Measurements from ENCODE around the gene LHPP. TPM values are rescaled to one million over a fixed set of nuclear protein-coding genes. Genes with fewer than 3 reads are reported as not detected.

LHPP gene
- total RNA-seq, 2 experiments from 2014 or later: 11.1 to 15.1 TPM

DNA sequence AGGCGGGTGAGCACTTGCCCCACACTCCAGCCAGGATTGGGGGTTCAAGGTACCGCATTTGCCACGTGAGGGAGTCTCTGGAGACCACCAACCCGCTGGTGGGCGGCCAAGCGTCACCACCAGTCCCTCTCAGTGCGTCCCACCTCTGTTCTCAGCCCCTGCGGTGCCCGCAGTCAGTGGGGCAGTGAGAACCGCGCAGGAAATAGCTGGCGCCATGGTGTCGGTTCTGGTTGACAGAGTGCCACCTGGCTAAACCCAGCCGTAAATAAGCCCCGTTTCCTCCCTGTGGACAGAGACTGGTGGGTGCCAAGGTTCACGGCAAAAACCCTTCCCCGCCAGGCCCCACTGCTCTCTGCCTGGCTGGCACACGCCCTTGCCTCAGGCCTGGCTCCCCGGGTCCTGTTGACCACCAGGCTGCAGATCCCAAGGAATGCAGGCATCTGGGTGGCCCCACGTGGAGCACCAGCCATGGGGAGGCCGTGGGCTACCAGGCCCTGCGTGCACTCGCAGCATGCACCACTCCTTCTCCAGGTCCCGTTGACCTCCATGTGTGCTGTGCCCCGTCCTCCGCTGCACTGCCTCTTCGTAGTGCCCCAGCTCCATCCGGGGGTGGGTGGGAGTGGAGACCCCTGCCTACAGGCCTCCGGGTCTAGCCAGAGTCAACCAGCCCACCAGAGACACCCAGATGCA, 140.0 kb downstream of the LHPP start:
- Mint-ChIP-seq H3K36me3 (ENCODE audit: low read depth) (no peaks in the 10 kb centered on the region), H3K9me3 (no peaks in the 10 kb centered on the region), H3K27ac (no peak overlapping the region), H3K4me1 (ENCODE audit: low read depth) (no peaks in the 10 kb centered on the region), H3K27me3 (no peaks in the 10 kb centered on the region), H3K4me3 (no peak overlapping the region)
- POLR2A ChIA-PET: no interaction called here
- TF ChIP-seq, protein P1, sequence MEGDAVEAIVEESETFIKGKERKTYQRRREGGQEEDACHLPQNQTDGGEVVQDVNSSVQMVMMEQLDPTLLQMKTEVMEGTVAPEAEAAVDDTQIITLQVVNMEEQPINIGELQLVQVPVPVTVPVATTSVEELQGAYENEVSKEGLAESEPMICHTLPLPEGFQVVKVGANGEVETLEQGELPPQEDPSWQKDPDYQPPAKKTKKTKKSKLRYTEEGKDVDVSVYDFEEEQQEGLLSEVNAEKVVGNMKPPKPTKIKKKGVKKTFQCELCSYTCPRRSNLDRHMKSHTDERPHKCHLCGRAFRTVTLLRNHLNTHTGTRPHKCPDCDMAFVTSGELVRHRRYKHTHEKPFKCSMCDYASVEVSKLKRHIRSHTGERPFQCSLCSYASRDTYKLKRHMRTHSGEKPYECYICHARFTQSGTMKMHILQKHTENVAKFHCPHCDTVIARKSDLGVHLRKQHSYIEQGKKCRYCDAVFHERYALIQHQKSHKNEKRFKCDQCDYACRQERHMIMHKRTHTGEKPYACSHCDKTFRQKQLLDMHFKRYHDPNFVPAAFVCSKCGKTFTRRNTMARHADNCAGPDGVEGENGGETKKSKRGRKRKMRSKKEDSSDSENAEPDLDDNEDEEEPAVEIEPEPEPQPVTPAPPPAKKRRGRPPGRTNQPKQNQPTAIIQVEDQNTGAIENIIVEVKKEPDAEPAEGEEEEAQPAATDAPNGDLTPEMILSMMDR (IDR thresholded peaks at IDR 0.05): no peak
- CTCF ChIA-PET: no interaction called here
- DNase-seq: no peak
- no peak for ATAC-seq
- intact Hi-C loops (cut with micrococcal nuclease): no loop called here

DNA sequence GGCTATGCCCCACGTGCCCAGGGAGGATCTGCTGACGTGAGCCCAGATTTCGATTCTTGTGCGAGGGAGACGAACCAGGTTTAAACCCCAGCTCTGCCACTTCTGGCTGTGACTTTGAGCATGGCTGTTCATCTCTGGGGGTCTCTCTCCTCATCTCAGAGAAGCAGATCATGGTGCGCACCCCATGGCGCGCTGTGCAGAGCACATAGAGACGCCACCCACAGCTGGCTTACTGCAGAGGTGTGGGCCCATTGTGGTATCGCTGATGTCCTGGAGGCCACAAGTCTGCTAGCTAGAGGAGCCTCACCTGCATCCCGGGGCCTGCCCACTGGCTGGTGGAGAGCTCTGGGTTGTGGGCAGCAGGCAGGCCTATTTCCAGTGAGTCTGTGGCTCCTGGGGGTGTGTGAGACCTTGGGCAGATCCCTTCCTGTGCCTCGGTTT, 140.5 kb downstream of the LHPP start:
- Mint-ChIP-seq H3K4me3 (no peak overlapping the region), H3K9me3 (no peaks in the 10 kb centered on the region), H3K27me3 (no peaks in the 10 kb centered on the region), H3K36me3 (ENCODE audit: low read depth) (no peaks in the 10 kb centered on the region), H3K4me1 (ENCODE audit: low read depth) (no peaks in the 10 kb centered on the region), H3K27ac (no peak overlapping the region)
- TF ChIP-seq, protein P1 (IDR thresholded peaks at IDR 0.05): no peak
- intact Hi-C loops (cut with micrococcal nuclease): no loop called here
- no peak for ATAC-seq
- DNase-seq: no peak
- ChIA-PET CTCF (no interaction called here), POLR2A (interaction anchor here (1.0 kb wide), 1 partner anchor 8 kb away, joined by 3 read pairs; no protein-coding TSS in a partner anchor)

DNA sequence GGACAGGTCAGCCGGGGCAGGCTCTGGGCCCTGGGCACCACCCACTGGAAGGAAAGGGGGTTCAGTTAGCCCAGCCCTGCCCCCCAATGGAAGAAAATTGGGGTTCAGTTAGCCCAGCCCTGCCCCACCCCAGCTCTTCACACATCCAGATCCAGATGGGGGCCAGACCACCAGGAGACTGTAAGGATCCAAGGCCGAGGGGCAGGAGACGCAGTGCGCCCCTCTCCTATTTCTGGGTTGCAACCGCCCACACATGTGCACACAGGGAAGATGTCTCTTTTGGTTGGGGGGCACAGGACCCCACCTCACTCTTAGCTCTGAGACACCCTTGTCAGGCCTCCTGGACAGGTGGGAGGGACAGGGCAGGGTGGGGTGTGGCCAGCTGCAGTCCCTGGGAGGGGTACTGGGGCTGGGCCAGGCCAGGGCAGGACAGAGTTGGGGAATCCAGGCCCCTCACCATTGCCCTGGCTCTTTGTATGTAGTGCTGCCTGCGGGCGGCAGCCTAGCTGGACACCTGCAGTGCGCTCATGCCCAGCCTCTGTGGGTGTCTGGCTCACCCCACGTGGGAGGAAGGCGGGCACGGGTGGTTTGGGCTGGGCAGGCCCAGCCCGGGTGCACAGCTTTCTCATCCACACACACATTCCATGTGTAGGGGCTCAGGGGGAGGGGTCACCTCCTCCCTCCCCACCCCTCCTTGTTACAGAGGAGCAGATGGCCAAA, 141.2 kb downstream of the LHPP start:
- no peaks in the 10 kb centered on the region for H3K4me1 Mint-ChIP-seq (ENCODE audit: low read depth)
- ATAC-seq: no peak
- H3K36me3 Mint-ChIP-seq (ENCODE audit: low read depth): no peaks in the 10 kb centered on the region
- TF ChIP-seq, protein P1 (IDR thresholded peaks at IDR 0.05): no peak
- H3K27me3 Mint-ChIP-seq: no peaks in the 10 kb centered on the region
- H3K4me3 Mint-ChIP-seq: no peak overlapping the region
- no peak overlapping the region for H3K27ac Mint-ChIP-seq
- H3K9me3 Mint-ChIP-seq: no peaks in the 10 kb centered on the region
- intact Hi-C loops (cut with micrococcal nuclease): no loop called here
- CTCF ChIA-PET: interaction anchor here (1.0 to 1.3 kb wide), 2 partner anchors 63 to 138 kb away, joined by 3 read pairs; no protein-coding TSS in a partner anchor
- POLR2A ChIA-PET: interaction anchor here (1.0 kb wide), 1 partner anchor 9 kb away, joined by 3 read pairs; no protein-coding TSS in a partner anchor
- DNase-seq: no peak

DNA sequence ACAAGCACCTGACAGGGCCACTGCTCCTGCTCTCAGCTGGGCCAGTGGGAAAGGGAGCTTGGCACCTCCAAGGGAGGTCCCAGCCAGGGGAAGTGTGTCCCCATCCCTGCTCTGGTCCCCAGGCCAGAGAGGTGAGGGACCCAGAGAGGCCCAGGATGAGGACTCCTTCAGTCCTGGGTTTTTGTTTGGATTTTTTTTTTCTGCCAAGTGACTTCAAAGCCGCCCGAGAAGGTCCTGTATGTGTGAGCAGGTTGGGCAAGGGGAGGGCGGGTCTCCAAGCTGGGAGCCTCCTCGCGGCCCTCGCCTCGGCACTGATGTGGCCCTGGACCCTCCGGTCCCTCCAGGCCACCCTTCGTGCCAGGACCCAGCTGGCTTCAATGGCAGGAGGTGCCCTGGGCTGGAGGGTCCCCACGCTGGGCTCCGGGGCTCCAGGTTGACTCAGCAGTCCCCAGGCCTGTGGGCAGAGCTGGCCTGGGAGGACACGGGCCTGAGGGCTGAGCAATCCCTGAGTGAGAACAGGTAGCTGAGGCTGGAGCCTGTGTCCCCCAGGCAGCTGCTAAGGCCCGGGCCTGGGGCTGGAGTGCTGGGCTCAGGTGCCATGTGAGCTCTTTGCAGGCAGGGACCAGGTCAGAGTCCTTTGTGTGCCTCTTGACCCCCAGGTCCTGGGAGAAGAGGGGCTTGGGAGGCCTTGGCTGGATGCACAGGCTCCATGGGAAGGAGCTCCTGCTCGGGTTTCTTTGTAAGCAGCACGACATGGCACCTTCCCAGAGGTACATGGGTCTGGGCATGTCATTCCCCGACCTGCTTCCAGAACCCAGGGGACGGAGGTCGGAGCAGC, 142.0 kb downstream of the LHPP start:
- Mint-ChIP-seq H3K9me3 (no peaks in the 10 kb centered on the region), H3K27me3 (no peaks in the 10 kb centered on the region), H3K4me1 (ENCODE audit: low read depth) (no peaks in the 10 kb centered on the region), H3K36me3 (ENCODE audit: low read depth) (no peaks in the 10 kb centered on the region), H3K4me3 (no peak overlapping the region), H3K27ac (no peak overlapping the region)
- no peak for DNase-seq
- ChIA-PET CTCF (interaction anchor here (1.0 to 1.3 kb wide), 2 partner anchors 64 to 138 kb away, joined by 3 read pairs; no protein-coding TSS in a partner anchor), POLR2A (no interaction called here)
- intact Hi-C loops (cut with micrococcal nuclease): no loop called here
- TF ChIP-seq, protein P1 (IDR thresholded peaks at IDR 0.05): no peak
- ATAC-seq: no peak

Measured in activated CD8-positive, alpha-beta T cell treated with anti-CD3 and anti-CD28 coated beads for 36 hours (primary cell).